Stomach (tissue), 4 donors: Measurements from ENCODE around the gene PTPRE.

Experiments used
- CTCF ChIP-seq, 7 experiments: fragments of 450-650 bp in 4 of 7; fragments of 200-600 bp in 3 of 7; sonication (generic) in 3 of 7; IDR thresholded peaks; one replicate each; pipeline ENCODE4 v1.5.1; 2016 to 2019; ENCODE audit warnings: antibody characterized with exemption in 7 of 7, control low read depth in 2 of 7, mild to moderate bottlenecking in 1 of 7
- EP300 ChIP-seq: sonication (generic); formaldehyde crosslinking; IDR thresholded peaks from one replicate; pipeline ENCODE4 v1.6.1; 2017; ENCODE audit warnings: antibody characterized with exemption

DNA sequence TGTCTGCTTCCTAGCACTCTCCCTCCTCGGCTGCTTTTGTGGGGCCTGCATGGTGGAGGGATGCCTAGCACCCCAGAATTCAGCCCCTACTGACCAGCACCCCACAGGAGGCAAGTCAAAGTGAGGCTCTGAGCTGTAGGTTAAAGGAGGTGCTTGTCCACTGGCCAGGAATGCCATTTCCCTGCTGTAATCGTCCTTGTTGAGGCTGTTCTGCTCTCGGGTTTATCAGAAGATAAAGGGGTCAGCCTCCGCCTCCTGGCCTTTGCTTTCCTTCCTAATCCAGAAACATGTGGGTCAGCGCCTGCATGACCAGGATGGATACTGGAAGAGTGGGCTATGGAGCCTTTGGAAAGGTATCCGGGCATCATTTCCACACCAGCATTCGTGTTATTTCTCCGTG is 120.4 kb downstream of the PTPRE start:
- TF ChIP-seq EP300 (no peak), CTCF (IDR thresholded peaks at IDR 0.05) (no peak)
